GM12801 (cell line): ENCODE measurements around the gene KRT75.

Source experiments
- TF ChIP-seq, protein P1 (sequence below): IDR thresholded peaks from one replicate; pipeline ENCODE4 v1.5.1; 2011; ENCODE audit warnings: control low read depth; ENCODE audit not compliant: insufficient read length; ENCODE audit errors: extremely low read depth

The KRT75 gene

GRCh38 chr12:52434081-52434733 lies at the start of gene KRT75:
KRT75 (minus strand) TSS chr12:52434371; CDS start chr12:52434304, 67 bp downstream.
- TF ChIP-seq, protein P1, sequence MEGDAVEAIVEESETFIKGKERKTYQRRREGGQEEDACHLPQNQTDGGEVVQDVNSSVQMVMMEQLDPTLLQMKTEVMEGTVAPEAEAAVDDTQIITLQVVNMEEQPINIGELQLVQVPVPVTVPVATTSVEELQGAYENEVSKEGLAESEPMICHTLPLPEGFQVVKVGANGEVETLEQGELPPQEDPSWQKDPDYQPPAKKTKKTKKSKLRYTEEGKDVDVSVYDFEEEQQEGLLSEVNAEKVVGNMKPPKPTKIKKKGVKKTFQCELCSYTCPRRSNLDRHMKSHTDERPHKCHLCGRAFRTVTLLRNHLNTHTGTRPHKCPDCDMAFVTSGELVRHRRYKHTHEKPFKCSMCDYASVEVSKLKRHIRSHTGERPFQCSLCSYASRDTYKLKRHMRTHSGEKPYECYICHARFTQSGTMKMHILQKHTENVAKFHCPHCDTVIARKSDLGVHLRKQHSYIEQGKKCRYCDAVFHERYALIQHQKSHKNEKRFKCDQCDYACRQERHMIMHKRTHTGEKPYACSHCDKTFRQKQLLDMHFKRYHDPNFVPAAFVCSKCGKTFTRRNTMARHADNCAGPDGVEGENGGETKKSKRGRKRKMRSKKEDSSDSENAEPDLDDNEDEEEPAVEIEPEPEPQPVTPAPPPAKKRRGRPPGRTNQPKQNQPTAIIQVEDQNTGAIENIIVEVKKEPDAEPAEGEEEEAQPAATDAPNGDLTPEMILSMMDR = no peak

DNA sequence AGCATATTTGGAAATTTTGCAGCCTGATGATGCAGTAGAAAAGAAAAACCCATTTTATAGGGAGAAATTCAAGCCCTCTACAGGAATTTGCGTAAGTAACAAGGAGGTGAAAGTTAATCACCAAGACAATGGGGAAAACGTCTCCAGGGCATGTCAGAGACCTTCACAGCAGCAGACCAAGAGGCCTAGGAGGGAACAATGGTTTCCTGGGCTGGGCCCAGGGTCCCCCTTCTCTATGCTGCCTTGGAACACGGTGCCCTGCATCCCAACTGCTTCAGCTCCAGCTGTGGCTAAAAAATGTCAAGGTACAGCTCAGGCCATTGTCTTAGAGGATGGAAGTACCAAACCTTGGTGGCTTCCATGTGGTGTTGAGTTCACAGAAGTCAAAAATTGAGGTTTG lies 45.9 kb upstream of the KRT75 start:
- TF ChIP-seq, protein P1 = no peak

GRCh38 chr12:52477651-52478050 lies 43.5 kb upstream of the KRT75 start:
- TF ChIP-seq, protein P1 = no peak

- TF ChIP-seq, protein P1 = no peak
Measured at GRCh38 chr12:52474212-52474611, 40.0 kb upstream of the KRT75 start.

DNA sequence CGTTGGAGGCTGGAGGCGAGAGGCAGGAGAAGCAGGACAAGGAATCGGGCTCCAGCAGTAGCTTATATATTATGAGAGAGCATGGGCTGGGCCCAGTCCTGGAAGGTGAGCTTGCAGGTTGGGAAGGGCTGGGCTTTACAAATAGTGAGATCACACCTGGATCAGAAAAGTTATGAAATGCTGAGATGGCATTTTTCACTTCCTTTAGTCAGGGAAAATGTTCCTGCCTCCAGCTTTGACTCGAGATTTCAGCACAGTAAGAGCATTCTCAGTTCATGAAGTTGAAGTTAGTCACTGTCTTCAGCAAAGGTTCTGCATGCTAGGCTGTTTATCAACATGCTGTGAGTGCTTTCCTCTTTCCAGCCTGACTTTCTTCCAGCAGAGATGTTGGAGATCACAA lies 39.6 kb upstream of the KRT75 start, which contains the start of gene KRT6C:
TSS of gene KRT6C (minus strand) at position 38 of the 400 bp plus-strand sequence. CDS start 68 bp downstream, outside the sequence.
- TF ChIP-seq, protein P1 = no peak

GRCh38 chr12:52469853-52470252 lies 35.7 kb upstream of the KRT75 start:
- TF ChIP-seq, protein P1 = no peak

GRCh38 chr12:52464897-52465296 lies 30.7 kb upstream of the KRT75 start:
- TF ChIP-seq, protein P1 = no peak

DNA sequence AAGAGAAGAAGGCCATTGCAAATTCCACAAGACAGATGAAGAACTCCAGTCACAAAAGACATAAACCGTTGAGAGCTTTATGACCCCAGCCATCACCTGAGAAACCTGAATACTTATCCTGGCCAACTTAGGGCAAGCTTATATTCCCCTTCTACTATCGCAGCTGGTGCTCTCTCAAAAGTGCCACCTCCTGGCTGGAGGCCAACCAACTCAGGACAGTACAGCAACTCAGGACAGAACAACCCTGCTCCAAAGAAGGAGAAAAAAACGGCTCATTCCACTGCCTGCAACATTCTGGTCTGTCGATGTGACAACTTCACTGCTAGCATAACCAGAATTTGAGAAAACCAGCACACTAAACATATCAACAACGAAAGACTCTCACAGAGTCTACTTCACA lies 27.5 kb upstream of the KRT75 start:
- TF ChIP-seq, protein P1 = no peak
